Measurements from ENCODE around the gene IL1RN. TPM values are rescaled to one million over a fixed set of nuclear protein-coding genes. Genes with fewer than 3 reads are reported as not detected.

The IL1RN gene
- polyA plus RNA-seq, 1 experiment, result not detected

GRCh38 chr2:113164930-113165585, 37.7 kb downstream of the IL1RN start:
- Histone ChIP-seq H3K36me3 (ENCODE audit: control insufficient read depth, insufficient read depth, low read length) (no peaks in the 10 kb centered on the region), H3K27me3 (ENCODE audit: control insufficient read depth, insufficient read depth, low read length) (no peaks in the 10 kb centered on the region), H3K4me3 (ENCODE audit: low read depth, low read length) (no peak overlapping the region)
- POLR2A ChIA-PET, result no interaction called here
- CTCF ChIA-PET, result interaction anchor here (0.8 to 1.4 kb wide), 5 partner anchors 9 to 225 kb away, joined by 3 to 5 read pairs (median 3); no protein-coding TSS in a partner anchor
- TF ChIP-seq CTCF (IDR thresholded peaks at IDR 0.05; ENCODE audit: insufficient read depth, low read depth, low read length), result no peak
- DNase-seq (ENCODE audit: low read depth), result no peak

GRCh38 chr2:113166187-113166645, 38.8 kb downstream of the IL1RN start:
- POLR2A ChIA-PET, result no interaction called here
- CTCF ChIA-PET, result interaction anchor here (1.1 to 1.4 kb wide), 2 partner anchors 27 to 30 kb away, joined by 3 to 5 read pairs; no protein-coding TSS in a partner anchor
- Histone ChIP-seq H3K27me3 (ENCODE audit: control insufficient read depth, insufficient read depth, low read length) (no peaks in the 10 kb centered on the region), H3K36me3 (ENCODE audit: control insufficient read depth, insufficient read depth, low read length) (no peaks in the 10 kb centered on the region), H3K4me3 (ENCODE audit: low read depth, low read length) (no peak overlapping the region)
- DNase-seq (ENCODE audit: low read depth), result no peak
- no peak for TF ChIP-seq CTCF (IDR thresholded peaks at IDR 0.05; ENCODE audit: insufficient read depth, low read depth, low read length)

- Histone ChIP-seq H3K4me3 (ENCODE audit: low read depth, low read length) (no peak overlapping the region), H3K36me3 (ENCODE audit: control insufficient read depth, insufficient read depth, low read length) (no peaks in the 10 kb centered on the region), H3K27me3 (ENCODE audit: control insufficient read depth, insufficient read depth, low read length) (no peaks in the 10 kb centered on the region)
- DNase-seq (ENCODE audit: low read depth), result no peak
- POLR2A ChIA-PET, result no interaction called here
- CTCF ChIA-PET, result interaction anchor here (0.8 to 1.4 kb wide), 4 partner anchors 13 to 32 kb away, joined by 3 to 4 read pairs (median 3); no protein-coding TSS in a partner anchor
- TF ChIP-seq CTCF (IDR thresholded peaks at IDR 0.05; ENCODE audit: insufficient read depth, low read depth, low read length), result no peak
These were observed 39.9 kb downstream of the IL1RN start for GRCh38 chr2:113167115-113167932.

GRCh38 chr2:113167962-113168340, 40.6 kb downstream of the IL1RN start:
- Histone ChIP-seq H3K27me3 (ENCODE audit: control insufficient read depth, insufficient read depth, low read length) (no peaks in the 10 kb centered on the region), H3K4me3 (ENCODE audit: low read depth, low read length) (no peak overlapping the region), H3K36me3 (ENCODE audit: control insufficient read depth, insufficient read depth, low read length) (no peaks in the 10 kb centered on the region)
- no peak for TF ChIP-seq CTCF (IDR thresholded peaks at IDR 0.05; ENCODE audit: insufficient read depth, low read depth, low read length)
- POLR2A ChIA-PET, result no interaction called here
- CTCF ChIA-PET, result interaction anchor here (0.8 to 1.4 kb wide), 3 partner anchors 12 to 31 kb away, joined by 3 to 4 read pairs (median 3); no protein-coding TSS in a partner anchor
- no peak for DNase-seq (ENCODE audit: low read depth)

GRCh38 chr2:113169002-113169530, 41.7 kb downstream of the IL1RN start:
- H3K27me3 ChIP-seq (ENCODE audit: control insufficient read depth, insufficient read depth, low read length), result no peaks in the 10 kb centered on the region
- no peak for DNase-seq (ENCODE audit: low read depth)
- TF ChIP-seq CTCF (IDR thresholded peaks at IDR 0.05; ENCODE audit: insufficient read depth, low read depth, low read length), result no peak
- ChIA-PET POLR2A (no interaction called here), CTCF (no interaction called here)
- H3K4me3 ChIP-seq (ENCODE audit: low read depth, low read length), result no peak overlapping the region
- no peaks in the 10 kb centered on the region for H3K36me3 ChIP-seq (ENCODE audit: control insufficient read depth, insufficient read depth, low read length)

Data from BJ (cell line).